PC-9 (cell line): ENCODE measurements around the gene MPHOSPH8. TPM values are rescaled to one million over a fixed set of nuclear protein-coding genes. Genes with fewer than 3 reads are reported as not detected.
A peak's percentile ranks its signal among the peaks of the same experiment; 100 is the strongest.

Experiments
- BruUV-seq: library from RNA; stranded (reverse); fragments of 400-500 nt; replicated peaks from 2 replicates; lab custom pipeline; 2021; lab: Mats Ljungman, UMichigan
- CTCF ChIA-PET: fragments of 300-600 bp; sonication (Branson Sonifier 250); formaldehyde crosslinking; loops from one replicate; lab custom pipeline; 2022; ENCODE audit warnings: antibody characterized with exemption; lab: Charles Lee
- POLR2A ChIA-PET: fragments of 300-600 bp; sonication (Branson Sonifier 250); formaldehyde crosslinking; loops from one replicate; lab custom pipeline; 2022; ENCODE audit warnings: antibody characterized with exemption; ENCODE audit not compliant: unreplicated experiment; lab: Charles Lee
- DNase-seq, 2 experiments: peaks; one replicate each; pipeline versions ENCODE4 v3.0.0 to v3.0.0-alpha.2; 2015 to 2022; ENCODE audit warnings: mixed read lengths in 1 of 2
- H2AFZ ChIP-seq: fragments of 200-600 bp; sonication (generic); 2 replicates; pipeline ENCODE4 v1.8.1; 2017; ENCODE audit warnings: antibody characterized with exemption
- H3F3A ChIP-seq: fragments of 200-600 bp; sonication (generic); 2 replicates; pipeline ENCODE4 v1.8.1; 2017; ENCODE audit warnings: antibody characterized with exemption, mild to moderate bottlenecking, low read depth; ENCODE audit not compliant: insufficient read depth
- H3K27ac ChIP-seq: fragments of 200-600 bp; sonication (generic); 2 replicates; pipeline ENCODE4 v1.6.1; 2016; ENCODE audit warnings: mixed run types
- H3K27me3 ChIP-seq: fragments of 200-600 bp; sonication (generic); 2 replicates; pipeline ENCODE4 v1.6.1; 2016; ENCODE audit warnings: low read depth, mixed run types; ENCODE audit not compliant: insufficient read depth
- H3K36me3 ChIP-seq: fragments of 200-600 bp; sonication (generic); 2 replicates; pipeline ENCODE4 v1.6.1; 2016; ENCODE audit warnings: low read depth, mixed run types
- H3K4me1 ChIP-seq: fragments of 200-600 bp; sonication (generic); replicated peaks from 2 replicates; pipeline ENCODE4 v1.6.1; 2016; ENCODE audit warnings: mixed run types; ENCODE audit not compliant: insufficient read depth
- H3K4me2 ChIP-seq: fragments of 200-600 bp; sonication (generic); 2 replicates; pipeline ENCODE4 v1.6.1; 2017; ENCODE audit warnings: mixed run types
- H3K4me3 ChIP-seq: fragments of 200-600 bp; sonication (generic); 2 replicates; pipeline ENCODE4 v1.6.1; 2016; ENCODE audit warnings: mixed run types
- H3K79me2 ChIP-seq: fragments of 200-600 bp; sonication (generic); 2 replicates; pipeline ENCODE4 v1.6.1; 2017; ENCODE audit warnings: low read depth, mixed run types
- H3K9me2 ChIP-seq: fragments of 200-600 bp; sonication (generic); 2 replicates; pipeline ENCODE4 v1.8.1; 2017; ENCODE audit warnings: mild to moderate bottlenecking; ENCODE audit not compliant: insufficient read depth
- H3K9me3 ChIP-seq: fragments of 200-600 bp; sonication (generic); 2 replicates; pipeline ENCODE4 v1.8.1; 2016; ENCODE audit warnings: low read depth; ENCODE audit not compliant: insufficient read depth
- H4K20me1 ChIP-seq: fragments of 200-600 bp; sonication (generic); 2 replicates; pipeline ENCODE4 v1.8.1; 2017; ENCODE audit not compliant: insufficient read depth
- CTCF ChIP-seq: fragments of 200-600 bp; sonication (generic); conservative IDR thresholded peaks from 2 replicates; pipeline ENCODE4 v1.6.1; 2017; ENCODE audit warnings: mixed run types, antibody characterized with exemption, mild to moderate bottlenecking, moderate library complexity
- EZH2 ChIP-seq: fragments of 200-600 bp; sonication (generic); IDR thresholded peaks from 2 replicates; pipeline ENCODE4 v1.8.0; 2017; ENCODE audit warnings: antibody characterized with exemption, low read depth
- intact Hi-C: fragments of 100-400 bp; cut with micrococcal nuclease; formaldehyde crosslinking; loops from one replicate; pipeline ENCODE4 v1.10.0; 2022; ENCODE audit not compliant: unreplicated experiment
- total RNA-seq: library from RNA; stranded (reverse); gene quantifications from 2 replicates; pipeline ENCODE4 v1.2.3, GENCODE V29; 2021

The MPHOSPH8 gene
- total RNA-seq, 1 experiment from 2014 or later = 17.0 TPM

- intact Hi-C loops = no loop called here
- Histone ChIP-seq H3K27ac (no peak overlapping the region), H2AFZ (no peak overlapping the region), H4K20me1 (no peaks in the 10 kb centered on the region), H3K27me3 (no peaks in the 10 kb centered on the region), H3K9me2 (no peaks in the 10 kb centered on the region), H3K4me1 (no peaks in the 10 kb centered on the region), H3F3A (no peaks in the 10 kb centered on the region), H3K79me2 (no peaks in the 10 kb centered on the region), H3K4me3 (no peak overlapping the region), H3K4me2 (no peak overlapping the region), H3K9me3 (0 out of 2 replicates have a peak, but pooled peaks cover 4% of the 10 kb centered on the region), H3K36me3 (no peaks in the 10 kb centered on the region)
- no peak for DNase-seq
- ChIA-PET POLR2A (no interaction called here), CTCF (interaction anchor here (0.6 kb wide), 1 partner anchor 18 kb away, joined by 3 read pairs; no protein-coding TSS in a partner anchor)
- no TSS peak for BruUV-seq
- no peak for TF ChIP-seq EZH2
- TF ChIP-seq CTCF = no peak
Observed at GRCh38 chr13:19622193-19622592, 11.3 kb upstream of the MPHOSPH8 start.

- ChIA-PET CTCF (no interaction called here), POLR2A (no interaction called here)
- intact Hi-C loops = no loop called here
- no peaks in the 10 kb centered on the region for H3K27me3 ChIP-seq
- no peaks in the 10 kb centered on the region for H4K20me1 ChIP-seq
- TF ChIP-seq CTCF (no peak), EZH2 (no peak)
- H3K9me3 ChIP-seq = no peaks in the 10 kb centered on the region
- no peaks in the 10 kb centered on the region for H3F3A ChIP-seq
- H3K36me3 ChIP-seq = no peaks in the 10 kb centered on the region
- no peak overlapping the region for H3K27ac ChIP-seq
- no TSS peak for BruUV-seq
- no peaks in the 10 kb centered on the region for H3K79me2 ChIP-seq
- H2AFZ ChIP-seq = no peak overlapping the region
- no peak overlapping the region for H3K4me3 ChIP-seq
- H3K4me1 ChIP-seq = no peaks in the 10 kb centered on the region
- H3K4me2 ChIP-seq = no peak overlapping the region
- DNase-seq = no peak
- no peaks in the 10 kb centered on the region for H3K9me2 ChIP-seq
Observed at GRCh38 chr13:19624265-19624664, 9.2 kb upstream of the MPHOSPH8 start.

GRCh38 chr13:19632915-19633478 is 462 bp upstream of the MPHOSPH8 start:
- H3K4me1 ChIP-seq = peaks cover 21% of the 10 kb centered on the region
- ChIA-PET CTCF (interaction anchor here (0.5 kb wide), 1 partner anchor 254 kb away, joined by 4 read pairs; no protein-coding TSS in a partner anchor), POLR2A (interaction anchor here (0.7 to 0.9 kb wide), 2 partner anchors 231 to 327 kb away, joined by 6 read pairs; partner anchors contain the start of gene ZMYM5)
- no peak for DNase-seq
- H3K9me3 ChIP-seq = no peaks in the 10 kb centered on the region
- no peaks in the 10 kb centered on the region for H3K9me2 ChIP-seq
- H4K20me1 ChIP-seq = 0 out of 2 replicates have a peak, but pooled peaks cover 3% of the 10 kb centered on the region
- peak overlapping the region; percentile 86 for H3K4me3 ChIP-seq
- peaks cover 45% of the 10 kb centered on the region for H3K79me2 ChIP-seq
- no TSS peak for BruUV-seq
- H3K27ac ChIP-seq = peak overlapping the region; percentile 35; the same call in 1 of the 2 replicates
- H2AFZ ChIP-seq = peak overlapping the region; percentile 91
- no peaks in the 10 kb centered on the region for H3K27me3 ChIP-seq
- TF ChIP-seq CTCF (no peak), EZH2 (no peak)
- peak overlapping the region; percentile 89 for H3K4me2 ChIP-seq
- H3F3A ChIP-seq = peaks cover 13% of the 10 kb centered on the region
- intact Hi-C loops = no loop called here
- no peaks in the 10 kb centered on the region for H3K36me3 ChIP-seq
